Right lobe of liver (tissue), 4 donors: ENCODE measurements around the gene DEFB113.

ENCODE experiments used
- POLR2A ChIP-seq: fragments of 450-650 bp; IDR thresholded peaks from one replicate; pipeline ENCODE4 v1.6.1; 2017; ENCODE audit warnings: antibody characterized with exemption, mild to moderate bottlenecking
- TF ChIP-seq, protein P1 (sequence below), 4 donors: fragments of 200-600 bp in 3 of 4; fragments of 450-650 bp in 1 of 4; IDR thresholded peaks; one replicate each; pipeline versions ENCODE4 v1.5.1 to v1.8.0; 2016 to 2022; ENCODE audit warnings: antibody characterized with exemption in 4 of 4, mild to moderate bottlenecking in 2 of 4
- donor health status: DM: no; HTN: no; CAD: no.
- donor health status: DM: no; HTN: no; CAD: no.
- donor health status: DM: no; HTN: yes; CAD: no.

- TF ChIP-seq, protein P1, sequence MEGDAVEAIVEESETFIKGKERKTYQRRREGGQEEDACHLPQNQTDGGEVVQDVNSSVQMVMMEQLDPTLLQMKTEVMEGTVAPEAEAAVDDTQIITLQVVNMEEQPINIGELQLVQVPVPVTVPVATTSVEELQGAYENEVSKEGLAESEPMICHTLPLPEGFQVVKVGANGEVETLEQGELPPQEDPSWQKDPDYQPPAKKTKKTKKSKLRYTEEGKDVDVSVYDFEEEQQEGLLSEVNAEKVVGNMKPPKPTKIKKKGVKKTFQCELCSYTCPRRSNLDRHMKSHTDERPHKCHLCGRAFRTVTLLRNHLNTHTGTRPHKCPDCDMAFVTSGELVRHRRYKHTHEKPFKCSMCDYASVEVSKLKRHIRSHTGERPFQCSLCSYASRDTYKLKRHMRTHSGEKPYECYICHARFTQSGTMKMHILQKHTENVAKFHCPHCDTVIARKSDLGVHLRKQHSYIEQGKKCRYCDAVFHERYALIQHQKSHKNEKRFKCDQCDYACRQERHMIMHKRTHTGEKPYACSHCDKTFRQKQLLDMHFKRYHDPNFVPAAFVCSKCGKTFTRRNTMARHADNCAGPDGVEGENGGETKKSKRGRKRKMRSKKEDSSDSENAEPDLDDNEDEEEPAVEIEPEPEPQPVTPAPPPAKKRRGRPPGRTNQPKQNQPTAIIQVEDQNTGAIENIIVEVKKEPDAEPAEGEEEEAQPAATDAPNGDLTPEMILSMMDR (IDR thresholded peaks at IDR 0.05), result no peak
- TF ChIP-seq POLR2A, result no peak
These were observed 2.6 kb downstream of the DEFB113 start for GRCh38 chr6:49966823-49967222.
